Liver (tissue), 9 donors: ENCODE measurements around the gene ABCC11. TPM values are rescaled to one million over a fixed set of nuclear protein-coding genes. Genes with fewer than 3 reads are reported as not detected.

Experiments
- DNase-seq: peaks from one replicate; pipeline ENCODE4 v3.0.0-alpha.2; 2017; ENCODE audit warnings: low spot score
- H3K27ac ChIP-seq, 2 donors: one replicate each; pipeline ENCODE4 v1.7.0; 2013; ENCODE audit warnings: inconsistent platforms in 2 of 2, low read length in 2 of 2, control low read depth in 1 of 2, low read depth in 1 of 2, mild to moderate bottlenecking in 1 of 2
- H3K27me3 ChIP-seq, 4 donors: one replicate each; pipeline versions ENCODE4 v1.6.1 to v1.7.0; 2013; ENCODE audit warnings: low read length in 3 of 4, inconsistent platforms in 1 of 4, mild to moderate bottlenecking in 1 of 4, moderate library complexity in 1 of 4; ENCODE audit not compliant: control insufficient read depth in 4 of 4, insufficient read depth in 4 of 4
- H3K36me3 ChIP-seq, 4 donors: one replicate each; pipeline versions ENCODE4 v1.6.1 to v1.7.0; 2013; ENCODE audit warnings: low read length in 3 of 4, mild to moderate bottlenecking in 3 of 4, low read depth in 1 of 4, moderate library complexity in 1 of 4; ENCODE audit not compliant: control insufficient read depth in 4 of 4, insufficient read depth in 3 of 4
- H3K4me1 ChIP-seq, 4 donors: one replicate each; pipeline versions ENCODE4 v1.6.1 to v1.7.0; 2013; ENCODE audit warnings: low read length in 3 of 4, mild to moderate bottlenecking in 3 of 4, moderate library complexity in 1 of 4; ENCODE audit not compliant: control insufficient read depth in 4 of 4, insufficient read depth in 4 of 4
- H3K4me3 ChIP-seq, 3 donors: one replicate each; pipeline versions ENCODE4 v1.6.1 to v1.7.0; 2013; ENCODE audit warnings: low read length in 3 of 3, control low read depth in 1 of 3, low read depth in 1 of 3, mild to moderate bottlenecking in 1 of 3
- H3K9ac ChIP-seq, 2 donors: one replicate each; pipeline ENCODE4 v1.7.0; 2013; ENCODE audit warnings: low read length in 2 of 2, mild to moderate bottlenecking in 2 of 2, moderate library complexity in 2 of 2, control low read depth in 1 of 2, low read depth in 1 of 2
- H3K9me3 ChIP-seq, 4 donors: one replicate each; pipeline versions ENCODE4 v1.6.1 to v1.7.0; 2013; ENCODE audit warnings: low read length in 3 of 4; ENCODE audit not compliant: control insufficient read depth in 4 of 4
- ATF3 ChIP-seq: IDR thresholded peaks from 2 replicates; pipeline ENCODE4 v1.6.1; 2016; ENCODE audit warnings: antibody characterized with exemption
- FOXA1 ChIP-seq: IDR thresholded peaks from 2 replicates; pipeline ENCODE4 v1.6.1; 2016; ENCODE audit warnings: antibody characterized with exemption
- FOXA2 ChIP-seq: IDR thresholded peaks from 2 replicates; pipeline ENCODE4 v1.6.1; 2016; ENCODE audit warnings: antibody characterized with exemption
- GABPA ChIP-seq, 2 donors: IDR thresholded peaks in 1 of 2; conservative IDR thresholded peaks in 1 of 2; 2 replicates each; pipeline ENCODE4 v1.6.1; 2016; ENCODE audit warnings: antibody characterized with exemption in 2 of 2, mild to moderate bottlenecking in 1 of 2, moderate library complexity in 1 of 2
- HNF4A ChIP-seq, 2 donors: conservative IDR thresholded peaks; 2 replicates each; pipeline ENCODE4 v1.6.1; 2016; ENCODE audit warnings: antibody characterized with exemption in 2 of 2, mild to moderate bottlenecking in 2 of 2
- HNF4G ChIP-seq: IDR thresholded peaks from 2 replicates; pipeline ENCODE4 v1.6.1; 2016; ENCODE audit warnings: antibody characterized with exemption
- JUND ChIP-seq, 2 donors: IDR thresholded peaks; 2 replicates each; pipeline ENCODE4 v1.6.1; 2016; ENCODE audit warnings: antibody characterized with exemption in 2 of 2
- NR2F2 ChIP-seq: IDR thresholded peaks from 2 replicates; pipeline ENCODE4 v1.6.1; 2016; ENCODE audit warnings: antibody characterized with exemption
- RAD21 ChIP-seq, 2 donors: IDR thresholded peaks; 2 replicates each; pipeline ENCODE4 v1.6.1; 2016; ENCODE audit warnings: antibody characterized with exemption in 2 of 2, mild to moderate bottlenecking in 2 of 2
- SP1 ChIP-seq: IDR thresholded peaks from 2 replicates; pipeline ENCODE4 v1.6.1; 2018; ENCODE audit warnings: antibody characterized with exemption, mild to moderate bottlenecking
- TAF1 ChIP-seq: conservative IDR thresholded peaks from 2 replicates; pipeline ENCODE4 v1.6.1; 2016; ENCODE audit warnings: antibody characterized with exemption, mild to moderate bottlenecking
- YY1 ChIP-seq: IDR thresholded peaks from 2 replicates; pipeline ENCODE4 v1.6.1; 2016; ENCODE audit warnings: antibody characterized with exemption, mild to moderate bottlenecking
- WGBS: extraction: QIAGEN DNeasy Blood & Tissue Kit; methylation state at CpG from one replicate; pipeline ENCODE4 v1.1.7; 2013; 5-methylcytosine and 5-hydroxymethylcytosine counted together
- polyA plus RNA-seq, 2 donors: library from polyadenylated mRNA; stranded (reverse) in 1 of 2; unstranded in 1 of 2; fragments of 200-250 nt in 1 of 2; fragments of >200 nt in 1 of 2; fragmentation: Nextera tagmentation in 1 of 2; extraction: Ambion mirVana in 1 of 2; gene quantifications; one replicate each; pipeline versions ENCODE4 v1.2.1 to v1.2.3, GENCODE V29; 2013 to 2015
- total RNA-seq, 2 donors: library from RNA; depleted of rRNA; stranded (reverse); fragments of >200 nt; gene quantifications; one replicate each; pipeline ENCODE4 v1.2.3, GENCODE V29; 2014
- TF ChIP-seq, protein P1 (sequence below): IDR thresholded peaks from 2 replicates; pipeline ENCODE4 v1.6.1; 2016; ENCODE audit warnings: antibody characterized with exemption, mild to moderate bottlenecking
- TF ChIP-seq, protein P2 (sequence below): fragments of 150-350 bp; IDR thresholded peaks from 2 replicates; pipeline ENCODE4 v1.5.1; 2017; ENCODE audit warnings: improper control_type of control experiment, low read depth, low read length; ENCODE audit not compliant: missing input control
- TF ChIP-seq, protein P3 (sequence below): IDR thresholded peaks from 2 replicates; pipeline ENCODE4 v1.6.1; 2016; ENCODE audit warnings: antibody characterized with exemption
- TF ChIP-seq, protein P4 (sequence below): IDR thresholded peaks from 2 replicates; pipeline ENCODE4 v1.6.1; 2016; ENCODE audit warnings: antibody characterized with exemption
- donor health status: healthy.
- donor health status: healthy.
- donor health status: healthy.
- donor health status: healthy.
- donor health status: healthy.

The ABCC11 gene
- total and polyA plus RNA-seq, 4 donors, result 1.4 to 22.3 (median 2.7) TPM

GRCh38 chr16:48271728-48272127, 24.4 kb upstream of the ABCC11 start:
- DNase-seq, result no peak
- Histone ChIP-seq H3K4me3 (no peak overlapping the region), H3K27ac (no peak overlapping the region), H3K9me3 (no peaks in the 10 kb centered on the region), H3K9ac (no peak overlapping the region), H3K36me3 (peaks cover 5 to 51% (median 28%) of the 10 kb centered on the region in 4 donors), H3K4me1 (peaks cover 0 to 4% (median 0%) of the 10 kb centered on the region in 4 donors), H3K27me3 (no peaks in the 10 kb centered on the region)
- WGBS, result 87% methylated on average over 5 of the region's 5 CpGs
- TF ChIP-seq ATF3 (no peak), HNF4A (conservative IDR thresholded peaks at IDR 0.05) (no peak), SP1 (no peak), FOXA2 (no peak), TAF1 (no peak), YY1 (no peak), JUND (IDR thresholded peaks at IDR 0.05) (no peak), NR2F2 (no peak), RAD21 (IDR thresholded peaks at IDR 0.05) (no peak)
- TF ChIP-seq, protein P1, sequence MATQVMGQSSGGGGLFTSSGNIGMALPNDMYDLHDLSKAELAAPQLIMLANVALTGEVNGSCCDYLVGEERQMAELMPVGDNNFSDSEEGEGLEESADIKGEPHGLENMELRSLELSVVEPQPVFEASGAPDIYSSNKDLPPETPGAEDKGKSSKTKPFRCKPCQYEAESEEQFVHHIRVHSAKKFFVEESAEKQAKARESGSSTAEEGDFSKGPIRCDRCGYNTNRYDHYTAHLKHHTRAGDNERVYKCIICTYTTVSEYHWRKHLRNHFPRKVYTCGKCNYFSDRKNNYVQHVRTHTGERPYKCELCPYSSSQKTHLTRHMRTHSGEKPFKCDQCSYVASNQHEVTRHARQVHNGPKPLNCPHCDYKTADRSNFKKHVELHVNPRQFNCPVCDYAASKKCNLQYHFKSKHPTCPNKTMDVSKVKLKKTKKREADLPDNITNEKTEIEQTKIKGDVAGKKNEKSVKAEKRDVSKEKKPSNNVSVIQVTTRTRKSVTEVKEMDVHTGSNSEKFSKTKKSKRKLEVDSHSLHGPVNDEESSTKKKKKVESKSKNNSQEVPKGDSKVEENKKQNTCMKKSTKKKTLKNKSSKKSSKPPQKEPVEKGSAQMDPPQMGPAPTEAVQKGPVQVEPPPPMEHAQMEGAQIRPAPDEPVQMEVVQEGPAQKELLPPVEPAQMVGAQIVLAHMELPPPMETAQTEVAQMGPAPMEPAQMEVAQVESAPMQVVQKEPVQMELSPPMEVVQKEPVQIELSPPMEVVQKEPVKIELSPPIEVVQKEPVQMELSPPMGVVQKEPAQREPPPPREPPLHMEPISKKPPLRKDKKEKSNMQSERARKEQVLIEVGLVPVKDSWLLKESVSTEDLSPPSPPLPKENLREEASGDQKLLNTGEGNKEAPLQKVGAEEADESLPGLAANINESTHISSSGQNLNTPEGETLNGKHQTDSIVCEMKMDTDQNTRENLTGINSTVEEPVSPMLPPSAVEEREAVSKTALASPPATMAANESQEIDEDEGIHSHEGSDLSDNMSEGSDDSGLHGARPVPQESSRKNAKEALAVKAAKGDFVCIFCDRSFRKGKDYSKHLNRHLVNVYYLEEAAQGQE, result no peak
- TF ChIP-seq, protein P2, sequence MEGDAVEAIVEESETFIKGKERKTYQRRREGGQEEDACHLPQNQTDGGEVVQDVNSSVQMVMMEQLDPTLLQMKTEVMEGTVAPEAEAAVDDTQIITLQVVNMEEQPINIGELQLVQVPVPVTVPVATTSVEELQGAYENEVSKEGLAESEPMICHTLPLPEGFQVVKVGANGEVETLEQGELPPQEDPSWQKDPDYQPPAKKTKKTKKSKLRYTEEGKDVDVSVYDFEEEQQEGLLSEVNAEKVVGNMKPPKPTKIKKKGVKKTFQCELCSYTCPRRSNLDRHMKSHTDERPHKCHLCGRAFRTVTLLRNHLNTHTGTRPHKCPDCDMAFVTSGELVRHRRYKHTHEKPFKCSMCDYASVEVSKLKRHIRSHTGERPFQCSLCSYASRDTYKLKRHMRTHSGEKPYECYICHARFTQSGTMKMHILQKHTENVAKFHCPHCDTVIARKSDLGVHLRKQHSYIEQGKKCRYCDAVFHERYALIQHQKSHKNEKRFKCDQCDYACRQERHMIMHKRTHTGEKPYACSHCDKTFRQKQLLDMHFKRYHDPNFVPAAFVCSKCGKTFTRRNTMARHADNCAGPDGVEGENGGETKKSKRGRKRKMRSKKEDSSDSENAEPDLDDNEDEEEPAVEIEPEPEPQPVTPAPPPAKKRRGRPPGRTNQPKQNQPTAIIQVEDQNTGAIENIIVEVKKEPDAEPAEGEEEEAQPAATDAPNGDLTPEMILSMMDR, result no peak
- TF ChIP-seq, protein P3, sequence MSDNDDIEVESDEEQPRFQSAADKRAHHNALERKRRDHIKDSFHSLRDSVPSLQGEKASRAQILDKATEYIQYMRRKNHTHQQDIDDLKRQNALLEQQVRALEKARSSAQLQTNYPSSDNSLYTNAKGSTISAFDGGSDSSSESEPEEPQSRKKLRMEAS, result no peak
- TF ChIP-seq, protein P4, sequence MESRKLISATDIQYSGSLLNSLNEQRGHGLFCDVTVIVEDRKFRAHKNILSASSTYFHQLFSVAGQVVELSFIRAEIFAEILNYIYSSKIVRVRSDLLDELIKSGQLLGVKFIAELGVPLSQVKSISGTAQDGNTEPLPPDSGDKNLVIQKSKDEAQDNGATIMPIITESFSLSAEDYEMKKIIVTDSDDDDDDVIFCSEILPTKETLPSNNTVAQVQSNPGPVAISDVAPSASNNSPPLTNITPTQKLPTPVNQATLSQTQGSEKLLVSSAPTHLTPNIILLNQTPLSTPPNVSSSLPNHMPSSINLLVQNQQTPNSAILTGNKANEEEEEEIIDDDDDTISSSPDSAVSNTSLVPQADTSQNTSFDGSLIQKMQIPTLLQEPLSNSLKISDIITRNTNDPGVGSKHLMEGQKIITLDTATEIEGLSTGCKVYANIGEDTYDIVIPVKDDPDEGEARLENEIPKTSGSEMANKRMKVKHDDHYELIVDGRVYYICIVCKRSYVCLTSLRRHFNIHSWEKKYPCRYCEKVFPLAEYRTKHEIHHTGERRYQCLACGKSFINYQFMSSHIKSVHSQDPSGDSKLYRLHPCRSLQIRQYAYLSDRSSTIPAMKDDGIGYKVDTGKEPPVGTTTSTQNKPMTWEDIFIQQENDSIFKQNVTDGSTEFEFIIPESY, result no peak

DNA sequence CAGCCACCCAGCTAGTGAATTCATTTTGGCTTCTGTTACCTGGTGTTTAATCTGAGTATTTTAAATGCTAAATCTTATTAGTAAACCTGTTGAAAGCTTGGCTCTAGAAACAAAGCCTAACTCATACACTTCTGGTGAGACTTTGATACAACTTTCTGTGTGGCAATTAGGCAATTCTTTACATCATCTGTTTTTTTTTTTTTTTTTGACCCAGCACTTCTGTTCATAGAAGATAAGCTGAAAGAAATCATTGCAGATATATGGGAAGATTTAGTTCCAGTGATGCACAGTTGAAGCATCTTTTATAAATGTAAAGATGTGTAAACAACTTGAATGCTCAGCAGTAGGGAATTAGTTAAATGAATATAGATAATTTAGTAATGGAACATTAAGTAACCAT, 21.7 kb upstream of the ABCC11 start:
- H3K4me3 ChIP-seq, result no peak overlapping the region
- TF ChIP-seq FOXA1 (no peak), NR2F2 (no peak), TAF1 (no peak), RAD21 (IDR thresholded peaks at IDR 0.05) (no peak), HNF4A (conservative IDR thresholded peaks at IDR 0.05) (no peak), GABPA (IDR thresholded peaks at IDR 0.05 in 1 of 2, conservative IDR thresholded peaks at IDR 0.05 in 1 of 2) (no peak), SP1 (no peak), HNF4G (no peak)
- TF ChIP-seq, protein P4, result no peak
- TF ChIP-seq, protein P1, result no peak
- H3K27me3 ChIP-seq, result no peaks in the 10 kb centered on the region
- H3K36me3 ChIP-seq, result peaks cover 5 to 54% (median 26%) of the 10 kb centered on the region in 4 donors
- H3K27ac ChIP-seq, result no peak overlapping the region
- no peak overlapping the region for H3K9ac ChIP-seq
- DNase-seq, result no peak
- no peaks in the 10 kb centered on the region for H3K9me3 ChIP-seq
- no peaks in the 10 kb centered on the region for H3K4me1 ChIP-seq
